HL-60 (cell line): ENCODE measurements around the gene DYNC1H1.

ENCODE experiments used
- DNase-seq, 2 experiments: peaks; one replicate each; pipeline ENCODE4 v3.0.0-alpha.2; 2010 to 2020; ENCODE audit warnings: low read depth in 1 of 2, low spot score in 1 of 2
- H3K27ac ChIP-seq: fragments of 250-450 bp; sonication (Bioruptor Pico); replicated peaks from 2 replicates; pipeline ENCODE4 v1.5.1; 2020; ENCODE audit warnings: mild to moderate bottlenecking, moderate library complexity
- H3K27me3 ChIP-seq: fragments of 250-450 bp; sonication (Bioruptor Pico); 2 replicates; pipeline ENCODE4 v1.5.1; 2021; ENCODE audit warnings: mild to moderate bottlenecking, moderate library complexity; ENCODE audit not compliant: insufficient read depth, poor library complexity, severe bottlenecking
- H3K4me3 ChIP-seq: replicated peaks from 2 replicates; pipeline ENCODE4 v1.5.1; 2011; ENCODE audit warnings: mild to moderate bottlenecking, control low read depth, low read length; ENCODE audit not compliant: insufficient read depth
- CTCF ChIP-seq: IDR thresholded peaks from one replicate; pipeline ENCODE4 v1.5.1; 2011; ENCODE audit warnings: low read length, control low read depth, inconsistent platforms; ENCODE audit not compliant: insufficient read depth
- GABPA ChIP-seq: IDR thresholded peaks from 2 replicates; pipeline ENCODE4 v1.6.1; 2012; ENCODE audit warnings: low read depth
- POLR2AphosphoS5 ChIP-seq: IDR thresholded peaks from 2 replicates; pipeline ENCODE4 v1.6.1; 2012; ENCODE audit warnings: low read depth
- REST ChIP-seq: IDR thresholded peaks from 2 replicates; pipeline ENCODE4 v1.6.1; 2012; ENCODE audit warnings: low read depth; ENCODE audit not compliant: insufficient replicate concordance
- SPI1 ChIP-seq: IDR thresholded peaks from 2 replicates; pipeline ENCODE4 v1.6.1; 2012; ENCODE audit warnings: low read depth, mild to moderate bottlenecking, borderline replicate concordance

The DYNC1H1 gene

GRCh38 chr14:102103062-102103695 lies 138.8 kb downstream of the DYNC1H1 start:
- H3K27ac ChIP-seq, result no peak overlapping the region
- H3K27me3 ChIP-seq, result no peaks in the 10 kb centered on the region
- DNase-seq, result no peak
- TF ChIP-seq CTCF (no peak), SPI1 (peak; percentile 76)
- H3K4me3 ChIP-seq, result no peak overlapping the region

- TF ChIP-seq POLR2AphosphoS5 (no peak), SPI1 (no peak), REST (no peak), CTCF (no peak), GABPA (no peak)
- Histone ChIP-seq H3K27me3 (no peaks in the 10 kb centered on the region), H3K4me3 (no peak overlapping the region), H3K27ac (no peak overlapping the region)
- no peak for DNase-seq
These were observed 141.0 kb downstream of the DYNC1H1 start for GRCh38 chr14:102105369-102105768.
